ENCODE measurements around the gene C19orf33. TPM values are rescaled to one million over a fixed set of nuclear protein-coding genes. Genes with fewer than 3 reads are reported as not detected.

C19orf33 gene
- total RNA-seq, 4 donors from 2014 or later, result 5.8 to 7.0 TPM; not detected in 2

- Histone ChIP-seq H3K4me3 (no peak overlapping the region), H3K27ac (no peak overlapping the region), H3K36me3 (no peaks in the 10 kb centered on the region), H3K27me3 (no peaks in the 10 kb centered on the region), H3K4me1 (no peaks in the 10 kb centered on the region), H3K9me3 (no peaks in the 10 kb centered on the region)
- no peak for DNase-seq
- TF ChIP-seq POLR2A (IDR thresholded peaks at IDR 0.05), result no peak
- TF ChIP-seq CTCF (IDR thresholded peaks at IDR 0.05 in 4 of 5, conservative IDR thresholded peaks at IDR 0.05 in 1 of 5), result no peak
- in situ Hi-C loops (cut with MboI; ENCODE audit: low sequenced_read_pairs in 4 of 4), result no loop called here
- intact Hi-C loops (cut with DNase I; ENCODE audit: low total_unique reads), result no loop called here
- no peak for ATAC-seq
Observed at GRCh38 chr19:38289955-38290354, 14.1 kb upstream of the C19orf33 start.

- Histone ChIP-seq H3K36me3 (no peaks in the 10 kb centered on the region), H3K4me3 (no peak overlapping the region), H3K4me1 (no peaks in the 10 kb centered on the region), H3K27me3 (no peaks in the 10 kb centered on the region), H3K9me3 (no peaks in the 10 kb centered on the region), H3K27ac (no peak overlapping the region)
- in situ Hi-C loops (cut with MboI; ENCODE audit: low sequenced_read_pairs in 4 of 4) (no loop called here), intact Hi-C loops (cut with DNase I; ENCODE audit: low total_unique reads) (no loop called here)
- no peak for DNase-seq
- no peak for TF ChIP-seq POLR2A (IDR thresholded peaks at IDR 0.05)
- no peak for TF ChIP-seq CTCF (IDR thresholded peaks at IDR 0.05 in 4 of 5, conservative IDR thresholded peaks at IDR 0.05 in 1 of 5)
- ATAC-seq, result no peak
Observed at GRCh38 chr19:38290631-38291147, 13.4 kb upstream of the C19orf33 start.

GRCh38 chr19:38291855-38292254 lies 12.2 kb upstream of the C19orf33 start:
- no peak for DNase-seq
- TF ChIP-seq CTCF (IDR thresholded peaks at IDR 0.05 in 4 of 5, conservative IDR thresholded peaks at IDR 0.05 in 1 of 5), result no peak
- TF ChIP-seq POLR2A (IDR thresholded peaks at IDR 0.05), result no peak
- intact Hi-C loops (cut with DNase I; ENCODE audit: low total_unique reads), result no loop called here
- no peaks in the 10 kb centered on the region for H3K27me3 ChIP-seq
- no peaks in the 10 kb centered on the region for H3K4me1 ChIP-seq
- no peaks in the 10 kb centered on the region for H3K9me3 ChIP-seq
- no peak for ATAC-seq
- in situ Hi-C loops (cut with MboI; ENCODE audit: low sequenced_read_pairs in 4 of 4), result no loop called here
- H3K4me3 ChIP-seq, result no peak overlapping the region
- no peak overlapping the region for H3K27ac ChIP-seq
- H3K36me3 ChIP-seq, result no peaks in the 10 kb centered on the region

GRCh38 chr19:38293281-38293680 lies 10.8 kb upstream of the C19orf33 start:
- Histone ChIP-seq H3K27ac (no peak overlapping the region), H3K36me3 (no peaks in the 10 kb centered on the region), H3K4me1 (no peaks in the 10 kb centered on the region), H3K27me3 (no peaks in the 10 kb centered on the region), H3K9me3 (no peaks in the 10 kb centered on the region), H3K4me3 (no peak overlapping the region)
- TF ChIP-seq POLR2A (IDR thresholded peaks at IDR 0.05) (no peak), CTCF (IDR thresholded peaks at IDR 0.05 in 4 of 5, conservative IDR thresholded peaks at IDR 0.05 in 1 of 5) (no peak)
- ATAC-seq, result no peak
- intact Hi-C loops (cut with DNase I; ENCODE audit: low total_unique reads), result no loop called here
- in situ Hi-C loops (cut with MboI; ENCODE audit: low sequenced_read_pairs in 4 of 4), result no loop called here
- DNase-seq, result no peak

GRCh38 chr19:38294090-38294489 lies 10.0 kb upstream of the C19orf33 start:
- H3K4me1 ChIP-seq, result no peaks in the 10 kb centered on the region

More at GRCh38 chr19:38294090-38294489, 10.0 kb upstream of the C19orf33 start:
- no peaks in the 10 kb centered on the region for H3K9me3 ChIP-seq
- H3K27ac ChIP-seq, result no peak overlapping the region
- DNase-seq (no peak), ATAC-seq (no peak)
- in situ Hi-C loops (cut with MboI; ENCODE audit: low sequenced_read_pairs in 4 of 4), result no loop called here
- H3K4me3 ChIP-seq, result no peak overlapping the region
- no peaks in the 10 kb centered on the region for H3K36me3 ChIP-seq
- H3K27me3 ChIP-seq, result no peaks in the 10 kb centered on the region
- intact Hi-C loops (cut with DNase I; ENCODE audit: low total_unique reads), result no loop called here
- no peak for TF ChIP-seq POLR2A (IDR thresholded peaks at IDR 0.05)
- no peak for TF ChIP-seq CTCF (IDR thresholded peaks at IDR 0.05 in 4 of 5, conservative IDR thresholded peaks at IDR 0.05 in 1 of 5)

Data from gastrocnemius medialis (tissue), 4 donors.